NCI-H2196 treated with DMSO at 0.1 percent for 48 hours (cell line): ENCODE data around the gene POLD2.
"Not testable (repeated sequence)": the region's sequence is repeated elsewhere in the genome, so short reads cannot be mapped to it uniquely, and the experiment has no call there.

Source experiments
- DNase-seq: peaks from one replicate; lab custom pipeline; 2025; ENCODE audit not compliant: unreplicated experiment; lab: John Stamatoyannopoulos, UW

POLD2 gene

DNA sequence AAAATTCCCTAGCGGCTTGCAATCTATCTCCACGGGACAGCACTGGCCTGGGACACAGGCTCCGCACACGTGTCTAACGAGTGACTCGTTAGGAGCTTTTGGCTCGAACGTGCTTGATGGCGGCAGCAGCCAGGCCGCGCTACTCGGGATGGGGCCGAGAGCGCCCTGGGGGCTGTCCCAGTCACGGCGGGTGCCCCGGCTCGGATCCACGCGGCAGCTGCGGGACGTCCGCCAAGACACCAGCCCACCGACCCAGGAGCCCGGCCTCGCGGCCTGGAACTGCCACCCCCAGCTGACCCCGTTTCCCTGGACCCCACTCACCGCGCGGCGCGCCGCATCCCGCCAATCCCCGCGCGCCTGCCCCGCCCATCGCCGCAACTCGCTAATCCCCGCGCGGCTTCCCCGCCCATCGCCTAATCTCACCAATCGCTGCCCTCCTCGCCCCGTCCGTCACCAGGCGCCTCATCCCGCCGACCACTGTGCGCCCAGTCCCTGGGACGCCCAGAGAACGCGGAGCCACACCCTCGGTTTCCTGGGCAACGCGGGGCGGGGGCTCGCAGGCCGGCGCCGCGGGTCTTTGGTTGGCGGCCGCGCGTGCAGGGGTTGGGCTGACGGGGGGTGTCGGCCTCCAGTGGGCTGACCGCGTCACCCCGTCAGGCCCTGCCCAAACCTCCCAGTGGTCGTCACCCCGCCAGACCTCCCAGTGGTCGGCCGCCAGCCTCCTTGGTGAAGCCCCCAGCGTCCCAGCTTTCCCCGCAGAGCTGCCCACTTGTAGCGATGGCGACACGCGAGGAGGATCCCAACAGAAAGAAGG is at the start of gene POLD2:
Gene POLD2 (minus strand): TSS at position 359 of the 814 bp plus-strand sequence. CDS start 1,495 bp downstream, outside the sequence.
- DNase-seq = peak; percentile 92

DNA sequence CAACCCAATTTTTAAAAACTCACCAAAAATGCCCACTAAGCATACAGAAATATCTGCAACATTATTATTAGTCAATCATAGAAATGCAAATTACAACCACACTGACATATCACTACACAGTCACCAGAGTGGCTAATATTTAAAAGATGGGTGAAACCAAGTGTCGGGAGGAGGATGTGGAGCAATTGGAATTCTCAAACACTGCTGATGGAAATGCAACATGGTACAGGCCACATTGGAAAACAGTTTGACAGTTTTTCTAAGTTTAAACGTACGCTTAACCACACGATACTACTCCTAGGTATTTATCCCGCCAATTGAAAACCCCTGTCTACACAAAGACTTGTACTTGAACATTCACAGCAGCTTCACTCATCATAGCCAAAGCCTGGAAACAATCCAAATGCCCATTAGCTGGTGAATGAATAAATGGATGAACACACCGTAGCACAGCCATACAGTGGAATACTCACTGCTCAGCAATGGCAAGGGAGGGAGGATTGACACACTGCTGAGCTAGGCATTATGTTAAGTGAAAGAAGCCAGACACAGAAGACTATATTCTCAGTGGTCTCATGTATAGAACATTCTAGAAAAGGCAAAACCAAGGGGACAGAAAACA is 49.6 kb upstream of the POLD2 start:
- no peak for DNase-seq

DNA sequence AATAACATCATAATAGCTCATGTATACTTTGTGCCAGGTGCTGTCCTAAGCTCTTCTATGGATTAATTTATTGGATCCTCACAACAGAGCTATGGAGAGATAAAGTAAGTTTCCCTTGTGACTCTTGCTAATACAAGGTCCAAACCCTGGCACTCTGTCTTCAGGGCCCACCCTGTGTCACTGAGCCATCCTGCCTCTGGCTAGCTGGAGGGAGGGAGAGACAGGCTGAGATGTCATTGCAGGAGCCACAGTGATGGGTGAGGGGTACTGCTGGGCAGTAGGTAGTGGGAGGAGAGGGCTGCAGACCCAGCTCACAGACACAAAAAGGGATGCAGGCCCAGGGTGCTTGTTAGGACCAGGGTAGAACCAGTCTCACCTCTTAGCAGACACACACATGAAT is 49.0 kb upstream of the POLD2 start:
- no peak for DNase-seq

DNA sequence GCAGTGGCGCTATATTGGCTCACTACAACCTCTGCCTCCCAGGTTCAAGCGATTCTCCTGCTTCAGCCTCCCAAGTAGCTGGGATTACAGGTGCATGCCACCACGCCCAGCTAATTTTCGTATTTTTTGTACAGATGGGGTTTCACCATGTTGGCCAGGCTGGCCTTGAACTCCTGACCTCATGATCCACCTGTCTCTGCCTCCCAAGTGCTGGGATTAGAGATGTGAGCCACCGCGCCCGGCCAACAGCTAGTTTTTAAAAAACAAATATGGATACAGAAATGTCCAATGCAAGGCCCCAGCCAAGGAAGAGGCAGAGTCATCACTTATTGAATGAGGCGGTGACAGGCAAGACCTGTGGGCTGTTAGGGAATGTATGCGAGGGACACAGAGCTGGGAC is 48.6 kb upstream of the POLD2 start:
- DNase-seq = not testable (repeated sequence)

DNA sequence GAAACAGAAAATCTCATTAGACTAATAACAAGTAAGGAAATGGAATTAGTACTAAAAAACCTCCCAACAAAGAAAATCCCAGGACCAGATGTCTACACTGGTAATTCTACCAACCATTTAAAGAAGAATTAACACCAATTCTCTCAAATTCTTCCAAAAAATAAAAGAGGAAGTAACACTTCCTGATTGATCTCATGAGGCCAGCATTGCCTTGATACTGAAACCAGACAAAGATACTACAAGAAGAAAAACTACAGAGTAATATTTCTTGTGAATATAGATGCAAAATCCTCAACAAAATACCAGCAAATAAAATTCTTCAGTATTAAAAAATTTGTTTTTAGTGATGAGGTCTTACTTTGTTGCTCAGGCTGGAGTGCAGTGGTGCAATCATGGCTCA is 44.6 kb upstream of the POLD2 start:
- no peak for DNase-seq

DNA sequence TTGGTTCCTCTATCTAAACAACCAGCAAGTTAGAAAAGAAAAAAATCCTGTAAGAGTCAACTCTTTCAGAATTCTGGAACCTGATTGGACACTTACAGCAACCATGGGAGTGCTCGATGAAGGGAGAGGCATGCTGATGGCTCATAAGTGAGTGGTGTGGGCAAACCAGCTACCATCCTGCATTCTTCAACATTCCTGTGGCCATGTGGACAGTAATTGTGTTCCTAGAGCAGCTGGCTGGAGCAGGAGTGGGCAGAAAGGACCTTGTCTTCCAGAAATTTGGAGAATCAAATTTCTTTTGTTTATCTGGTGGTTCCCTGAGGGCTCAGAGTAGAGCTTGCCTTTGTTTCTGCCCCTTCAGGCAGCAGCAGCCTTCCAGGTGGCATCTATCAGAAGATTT is 40.2 kb upstream of the POLD2 start:
- peak; percentile 17 for DNase-seq

DNA sequence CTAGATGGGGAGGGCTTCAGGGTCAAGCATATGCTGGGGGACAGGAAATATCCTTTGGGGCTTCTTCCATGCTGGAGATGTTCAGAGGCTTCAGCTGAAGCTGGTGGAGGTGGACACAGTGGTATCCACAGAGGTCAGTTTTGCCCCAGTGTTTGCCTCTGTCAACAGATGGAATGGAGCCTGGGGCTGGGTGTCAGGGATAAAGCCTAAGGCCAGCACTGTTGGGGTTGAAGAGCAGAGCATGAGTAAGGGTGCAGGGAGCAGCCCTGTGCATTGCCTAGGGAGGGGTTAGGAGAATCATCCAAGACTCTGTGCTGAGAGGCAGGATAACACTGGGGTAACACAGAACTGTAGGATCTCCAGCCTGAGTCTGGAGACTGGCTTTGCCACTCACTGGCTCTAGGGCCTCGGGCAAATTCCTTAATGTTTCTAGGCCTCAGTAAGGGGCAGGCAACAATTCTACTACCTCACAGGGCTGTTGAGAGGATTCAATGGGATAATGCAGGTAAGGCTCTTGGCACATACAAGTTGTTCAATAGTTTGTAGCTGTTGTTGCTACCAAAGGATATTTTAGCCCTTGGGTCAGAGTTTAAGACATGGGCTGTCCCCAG is 39.5 kb upstream of the POLD2 start:
- DNase-seq = no peak

DNA sequence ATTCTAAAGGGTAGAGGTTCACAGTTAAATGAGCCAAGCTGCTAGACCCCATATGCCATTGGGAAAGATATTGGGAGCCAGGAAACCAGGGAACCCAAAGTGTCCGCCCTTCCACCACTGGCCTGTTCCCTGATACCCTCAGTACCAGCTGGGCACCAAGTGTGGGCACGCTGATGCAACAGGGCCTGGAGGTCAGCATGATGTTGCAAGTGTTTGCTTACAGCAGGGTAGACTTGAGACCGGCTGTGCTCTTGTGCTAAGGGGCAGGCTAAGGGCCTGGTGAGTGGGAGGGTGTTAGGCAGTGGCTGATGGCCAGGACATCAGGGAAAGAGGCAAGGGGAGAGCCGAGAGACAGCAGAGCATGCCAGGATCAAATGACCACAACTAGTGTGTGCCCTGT is 38.8 kb upstream of the POLD2 start:
- no peak for DNase-seq

DNA sequence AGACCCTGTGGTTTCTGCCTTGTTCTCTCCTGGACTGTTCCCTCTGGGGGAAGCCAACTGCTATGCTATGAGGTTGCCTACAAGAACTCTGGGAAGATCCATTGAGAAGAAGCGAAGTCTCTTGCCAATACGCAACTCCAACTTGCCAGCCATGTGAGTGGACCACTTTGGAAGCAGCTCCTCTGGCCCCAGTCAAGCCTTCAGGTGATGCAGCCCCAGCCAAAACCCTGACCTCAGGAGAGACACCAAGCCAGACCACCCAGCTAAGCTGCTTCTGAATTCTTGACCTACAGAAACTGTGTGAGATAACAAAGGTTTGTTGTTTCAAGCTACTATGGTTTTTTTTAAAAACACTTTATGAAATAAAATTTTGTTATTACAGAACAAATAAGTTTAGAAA is 38.0 kb upstream of the POLD2 start:
- DNase-seq = no peak

DNA sequence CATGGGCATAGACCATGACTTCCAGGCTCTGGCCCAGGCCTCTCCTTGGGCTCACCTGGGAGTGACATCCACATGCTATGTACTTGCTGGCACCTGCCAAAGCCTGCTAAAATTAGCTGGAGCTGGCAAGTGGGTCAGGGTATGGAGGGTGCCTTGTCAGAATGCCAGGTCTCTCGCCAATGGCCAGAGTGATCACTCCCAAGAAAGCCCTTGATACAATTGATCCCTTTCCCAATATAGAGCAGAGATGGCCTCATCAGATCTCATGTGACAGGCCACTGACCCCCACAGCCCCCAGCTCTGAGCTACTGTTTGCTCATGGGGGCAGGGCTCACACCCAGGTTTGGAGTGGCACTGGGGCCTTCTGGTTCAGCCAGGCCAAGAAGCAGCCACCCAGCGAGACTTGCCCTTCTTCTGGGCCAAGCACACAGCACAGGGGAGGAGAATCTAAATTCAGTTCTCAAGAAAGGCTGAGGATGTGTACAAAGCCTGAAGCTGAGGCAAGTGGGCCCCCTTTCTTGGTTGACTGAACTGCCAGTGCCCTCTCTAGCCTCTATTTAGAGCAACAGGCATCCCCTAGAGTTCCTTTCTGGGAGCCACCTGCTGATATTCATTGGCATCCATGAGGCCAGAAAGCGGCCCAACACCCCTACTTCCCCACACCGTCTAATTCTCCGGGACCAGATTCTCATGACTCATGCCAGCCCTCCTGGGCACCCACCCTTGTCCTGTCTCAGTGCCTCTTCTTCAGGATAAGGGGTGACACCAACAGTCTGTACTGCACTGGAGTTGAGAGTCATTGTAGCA is 36.7 kb upstream of the POLD2 start:
- no peak for DNase-seq

DNA sequence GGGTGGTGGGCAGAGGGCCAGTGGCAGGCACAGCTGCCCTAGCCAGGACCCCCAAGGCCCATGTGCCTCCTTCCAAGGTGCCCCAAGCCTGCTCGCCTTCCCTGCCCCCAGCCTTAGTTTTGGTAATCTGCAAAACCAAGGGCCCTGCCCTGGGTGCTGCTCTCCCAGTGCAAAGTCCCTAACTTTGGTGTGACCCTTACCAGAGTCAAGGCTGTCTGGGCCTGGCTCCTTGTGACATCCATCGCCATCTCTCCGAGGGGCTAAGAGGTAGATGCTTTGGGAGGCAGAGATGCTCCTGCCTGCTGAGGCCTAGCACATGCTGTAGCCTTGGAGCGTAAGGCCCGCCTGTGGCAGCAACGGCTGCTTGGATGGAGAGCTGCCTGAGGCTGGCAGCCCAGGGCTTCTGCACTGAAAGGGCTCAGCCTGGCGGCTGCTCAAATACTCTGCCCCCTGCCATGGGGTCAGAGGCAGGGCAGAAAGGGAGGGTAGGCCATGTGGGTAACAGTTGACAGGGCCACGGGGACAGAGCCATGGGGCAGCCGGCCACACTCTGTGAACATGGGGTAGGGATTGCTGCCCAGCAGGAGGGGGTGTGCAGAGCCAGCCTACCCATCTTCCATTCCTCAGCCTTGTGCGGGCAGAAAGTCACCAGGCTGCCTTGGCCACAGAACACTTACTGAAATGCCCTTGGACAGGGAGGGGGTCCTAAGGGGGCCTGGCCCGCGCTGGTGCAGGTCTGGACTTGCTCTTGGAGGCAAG is 35.7 kb upstream of the POLD2 start:
- no peak for DNase-seq

DNA sequence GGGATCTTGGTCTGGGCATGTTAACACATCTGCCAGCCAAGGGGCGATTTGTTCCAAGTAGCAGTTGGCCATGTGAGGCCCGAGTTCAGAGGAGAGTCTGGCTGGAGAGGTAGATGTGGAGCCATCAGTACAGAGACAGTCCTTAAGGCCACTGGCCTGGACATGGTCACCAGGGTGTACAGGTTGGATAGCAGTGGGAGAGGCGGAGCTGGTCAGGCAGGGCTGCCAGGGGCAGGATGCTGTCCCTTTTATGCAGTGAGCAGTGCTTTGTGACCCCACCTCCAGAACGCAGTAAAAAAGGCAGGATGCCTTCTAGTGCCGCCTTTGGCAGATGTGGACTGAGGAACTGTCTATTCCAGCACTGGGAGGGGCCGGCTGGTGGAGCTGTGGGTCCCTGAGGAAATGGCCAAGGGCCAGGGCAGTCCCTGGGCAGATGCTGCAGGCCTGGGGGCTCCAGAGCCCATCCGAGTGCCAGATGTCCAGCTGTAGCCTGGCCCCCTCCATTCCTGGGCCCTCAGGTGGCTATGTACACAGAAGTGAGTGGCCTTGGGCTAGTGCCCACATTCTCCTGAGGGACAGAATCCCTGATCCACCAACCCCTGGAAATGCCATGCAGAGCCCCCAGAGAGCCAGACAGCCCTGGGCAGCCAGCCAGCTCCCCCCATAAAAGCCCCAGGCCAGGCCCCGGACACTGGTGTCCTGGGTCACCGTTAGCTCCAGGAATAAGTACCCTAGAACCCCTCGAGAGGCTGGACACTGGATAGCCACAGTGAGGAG is 34.9 kb upstream of the POLD2 start:
- DNase-seq = no peak

DNA sequence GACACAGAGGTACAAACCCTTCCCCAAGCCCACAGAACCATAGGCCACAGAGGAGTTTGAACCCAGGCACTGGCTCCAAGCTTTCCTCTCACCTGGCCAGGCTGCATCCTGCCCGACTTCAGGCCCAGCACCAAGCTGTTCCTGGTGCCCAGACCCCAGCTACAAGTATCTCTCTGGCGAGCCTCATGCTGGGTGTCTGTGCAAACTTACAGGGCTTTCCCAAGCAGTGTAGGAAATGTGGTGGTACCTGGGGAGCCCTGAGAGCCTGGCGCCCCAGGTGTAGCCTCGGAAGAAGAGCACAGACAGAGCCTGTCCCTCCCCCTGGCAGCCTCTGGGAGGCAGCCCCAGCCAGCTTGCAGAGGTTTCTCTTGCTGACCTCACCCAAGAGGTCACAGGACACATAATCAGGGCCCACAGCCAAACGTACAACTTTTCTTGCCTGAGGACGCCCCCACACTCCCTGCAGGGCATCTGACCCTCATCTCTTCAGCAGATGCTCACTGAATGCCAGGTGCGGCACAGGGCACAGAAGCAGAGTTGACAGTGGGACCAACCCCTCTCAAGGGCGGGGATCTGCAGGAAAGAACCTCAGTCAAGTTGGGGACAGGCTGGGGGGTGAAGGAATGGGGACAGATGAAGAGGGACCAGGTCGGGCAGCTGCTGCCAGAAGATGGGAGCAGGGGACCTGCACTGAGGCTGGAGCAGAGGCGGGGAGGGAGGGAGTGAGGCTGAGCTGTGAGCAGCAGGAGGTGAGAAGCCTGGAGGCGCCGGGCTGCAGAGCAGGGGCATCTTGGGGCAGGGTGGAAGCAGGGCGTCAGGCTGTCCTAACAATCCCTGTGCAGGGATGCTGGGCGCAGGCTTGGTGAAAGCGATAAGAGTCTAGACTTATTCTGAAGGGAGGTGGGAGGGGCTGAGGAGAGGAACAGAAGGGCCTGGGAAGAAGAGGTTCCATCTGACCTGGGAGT is 34.0 kb upstream of the POLD2 start:
- DNase-seq = no peak

DNA sequence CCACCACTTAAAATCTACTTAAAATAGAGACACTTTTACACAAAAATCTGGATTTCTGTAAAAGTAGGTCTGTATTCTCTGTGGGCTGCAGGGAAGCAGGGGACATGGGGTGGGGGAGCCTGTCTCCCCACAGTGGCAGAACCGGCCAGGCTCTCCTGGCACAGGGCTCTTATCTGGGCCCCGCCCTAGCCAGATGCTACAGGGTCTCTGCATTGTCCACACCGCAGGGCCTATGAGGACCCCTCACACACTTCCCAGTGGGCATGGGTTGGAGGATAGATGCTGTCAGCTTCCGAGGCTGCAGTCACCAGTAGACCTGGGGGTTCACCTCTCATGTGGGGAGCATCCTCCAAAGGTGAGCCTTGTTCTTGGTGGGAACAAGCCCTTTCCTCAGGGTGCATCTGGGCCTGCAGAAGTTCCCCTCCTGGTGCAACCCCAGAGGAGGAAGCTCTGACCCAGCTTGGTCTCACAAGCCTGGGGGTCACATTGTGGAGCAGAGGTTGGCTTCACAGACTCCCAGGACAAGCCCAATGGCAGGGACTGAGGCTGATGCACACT is 33.2 kb upstream of the POLD2 start:
- DNase-seq = no peak

DNA sequence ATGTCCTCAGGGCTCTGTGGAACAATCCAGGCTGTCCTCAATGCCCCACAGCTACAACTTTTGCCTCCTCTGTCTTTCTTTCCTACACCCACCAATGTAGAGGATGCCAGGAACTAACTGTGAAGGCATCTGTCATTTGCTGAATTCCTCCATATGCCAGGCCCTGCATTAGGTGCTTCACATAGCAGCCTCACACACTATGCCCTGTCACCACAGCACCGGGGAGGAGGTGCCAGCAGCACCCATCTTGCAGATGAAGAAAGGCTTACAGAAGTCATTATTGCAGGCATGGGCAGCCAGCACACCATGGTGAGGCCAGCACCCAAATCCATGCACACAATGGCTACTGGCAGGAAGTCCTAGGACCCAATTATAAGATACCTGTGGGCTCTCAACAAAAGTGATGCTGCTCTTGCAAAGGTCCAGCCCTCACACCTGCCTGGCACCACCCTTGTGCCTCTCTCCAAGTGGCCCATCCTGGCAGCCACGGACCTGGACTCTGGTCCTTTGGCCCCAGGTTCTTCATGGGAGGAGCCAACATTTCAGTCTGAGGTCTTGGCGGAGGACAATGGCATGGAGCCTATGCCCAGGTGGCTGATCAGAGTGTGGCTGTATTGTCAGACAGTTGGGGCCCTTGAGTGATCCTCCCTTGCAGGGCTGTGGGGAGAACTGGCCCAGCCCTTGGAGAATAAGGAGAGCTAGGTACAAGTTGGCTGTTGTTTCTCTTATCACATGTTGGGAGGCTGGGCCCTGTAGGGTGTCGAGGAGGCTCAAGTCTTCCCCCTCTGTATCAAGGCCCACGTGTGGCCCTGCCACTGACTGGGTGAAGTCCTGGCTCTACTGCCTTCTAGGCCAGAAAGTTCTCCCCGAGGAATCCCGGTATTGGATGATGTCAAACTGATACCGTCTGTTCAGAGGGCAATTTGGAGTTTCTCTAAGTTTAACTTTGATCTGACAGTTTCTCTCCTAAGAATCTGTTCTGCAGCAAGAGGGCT is 32.1 kb upstream of the POLD2 start:
- no peak for DNase-seq

DNA sequence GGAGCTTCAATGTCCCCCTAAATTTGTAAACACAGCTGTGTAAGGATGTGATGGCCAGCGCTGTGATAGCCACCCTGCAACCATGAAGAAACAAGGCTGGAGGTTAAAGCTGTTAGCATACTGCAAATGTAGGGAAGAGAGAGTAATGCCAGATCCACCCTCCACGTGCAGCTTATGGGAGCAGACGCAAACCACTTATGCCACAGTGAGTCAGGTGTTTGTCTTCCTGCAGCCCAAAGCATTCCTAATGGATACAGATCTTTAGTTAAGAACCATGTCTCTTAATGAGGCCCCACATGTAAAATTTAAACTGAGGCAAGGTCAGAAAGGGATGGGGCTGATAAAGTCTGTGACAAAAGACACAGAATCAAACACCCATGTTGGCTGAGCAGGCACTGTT is 31.4 kb upstream of the POLD2 start:
- no peak for DNase-seq

DNA sequence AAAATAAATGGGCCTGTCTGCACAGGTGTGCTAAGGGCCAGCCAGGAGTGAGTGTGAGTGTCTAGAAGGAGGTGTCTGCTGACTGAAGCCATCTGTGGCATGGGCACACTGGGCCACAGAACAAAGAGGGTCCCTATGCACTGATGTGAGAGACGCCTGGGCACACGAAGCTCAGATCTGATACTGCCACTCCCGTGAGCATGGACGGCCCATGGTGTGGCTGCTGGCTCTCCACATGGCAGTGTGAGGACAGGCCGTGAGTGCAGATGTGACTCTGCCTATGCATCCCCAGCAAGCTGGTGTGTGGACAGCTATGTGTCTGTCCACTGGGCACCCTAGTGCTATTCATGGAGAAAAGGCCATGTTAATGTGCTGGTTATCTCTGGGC is 30.6 kb upstream of the POLD2 start:
- DNase-seq = no peak
